D721Med (cell line): ENCODE data around the gene SGIP1.

Source experiments
- DNase-seq: peaks from one replicate; pipeline ENCODE4 v3.0.0; 2011; ENCODE audit warnings: low spot score; ENCODE audit not compliant: insufficient read length
- FAIRE-seq: peaks from 2 replicates; lab custom pipeline; 2011; peaks lifted over from hg19 to GRCh38; lab: Jason Lieb, UNC
- TF ChIP-seq, protein P1 (sequence below): IDR thresholded peaks from 2 replicates; pipeline ENCODE4 v1.5.1; 2012; ENCODE audit warnings: mild to moderate bottlenecking, control low read depth; ENCODE audit not compliant: insufficient read depth; ENCODE audit errors: missing control alignments

Gene SGIP1

DNA sequence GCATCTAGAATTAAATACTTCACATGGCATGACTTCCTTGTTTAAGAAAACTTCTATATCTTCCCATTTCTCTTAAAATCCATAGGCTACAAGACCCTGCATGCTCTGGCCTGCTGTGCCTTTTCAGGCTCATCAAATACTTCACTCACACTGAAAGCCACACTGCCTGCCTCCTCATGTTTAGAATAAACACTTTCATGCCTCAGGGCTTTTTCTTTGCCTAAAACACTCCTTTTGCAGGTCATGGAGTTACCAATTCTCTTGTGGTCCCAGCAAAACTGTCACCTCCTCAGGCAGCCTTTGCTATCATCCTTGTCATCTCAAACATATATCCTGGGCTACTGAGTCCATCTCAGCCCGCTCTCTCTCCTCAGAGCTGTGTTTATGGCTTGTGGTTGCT lies 5.5 kb downstream of the SGIP1 start:
- DNase-seq (no peak), FAIRE-seq (no peak)
- TF ChIP-seq, protein P1, sequence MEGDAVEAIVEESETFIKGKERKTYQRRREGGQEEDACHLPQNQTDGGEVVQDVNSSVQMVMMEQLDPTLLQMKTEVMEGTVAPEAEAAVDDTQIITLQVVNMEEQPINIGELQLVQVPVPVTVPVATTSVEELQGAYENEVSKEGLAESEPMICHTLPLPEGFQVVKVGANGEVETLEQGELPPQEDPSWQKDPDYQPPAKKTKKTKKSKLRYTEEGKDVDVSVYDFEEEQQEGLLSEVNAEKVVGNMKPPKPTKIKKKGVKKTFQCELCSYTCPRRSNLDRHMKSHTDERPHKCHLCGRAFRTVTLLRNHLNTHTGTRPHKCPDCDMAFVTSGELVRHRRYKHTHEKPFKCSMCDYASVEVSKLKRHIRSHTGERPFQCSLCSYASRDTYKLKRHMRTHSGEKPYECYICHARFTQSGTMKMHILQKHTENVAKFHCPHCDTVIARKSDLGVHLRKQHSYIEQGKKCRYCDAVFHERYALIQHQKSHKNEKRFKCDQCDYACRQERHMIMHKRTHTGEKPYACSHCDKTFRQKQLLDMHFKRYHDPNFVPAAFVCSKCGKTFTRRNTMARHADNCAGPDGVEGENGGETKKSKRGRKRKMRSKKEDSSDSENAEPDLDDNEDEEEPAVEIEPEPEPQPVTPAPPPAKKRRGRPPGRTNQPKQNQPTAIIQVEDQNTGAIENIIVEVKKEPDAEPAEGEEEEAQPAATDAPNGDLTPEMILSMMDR: no peak

DNA sequence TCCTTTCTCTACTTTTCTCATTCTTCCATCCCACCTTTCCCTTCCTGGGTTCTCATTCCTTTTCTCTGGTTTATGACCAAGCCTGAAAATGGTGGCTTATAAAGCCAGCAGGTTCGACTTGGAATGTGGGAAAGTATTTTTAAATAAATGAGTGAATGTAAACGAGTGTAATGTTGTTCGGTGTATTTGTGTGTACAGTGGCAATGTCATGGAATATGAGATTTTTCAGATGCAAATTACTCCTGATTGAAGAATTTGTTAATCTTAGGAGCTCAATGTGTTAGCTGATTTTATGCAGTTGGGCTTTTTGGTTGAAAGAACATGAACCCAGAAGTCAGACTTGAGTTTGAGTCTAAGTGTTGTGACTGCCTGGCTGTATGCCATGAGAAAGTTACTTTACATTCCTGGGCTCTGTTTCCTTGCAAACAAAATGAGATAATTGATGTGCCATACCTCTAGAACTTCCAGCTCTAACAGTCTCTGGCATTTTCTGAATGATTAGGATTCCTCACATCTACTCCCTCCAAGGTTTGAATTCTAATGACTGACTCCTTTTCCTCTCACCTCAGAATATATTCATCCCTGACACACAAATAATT lies 6.6 kb downstream of the SGIP1 start:
- no peak for FAIRE-seq
- no peak for DNase-seq
- TF ChIP-seq, protein P1: no peak

DNA sequence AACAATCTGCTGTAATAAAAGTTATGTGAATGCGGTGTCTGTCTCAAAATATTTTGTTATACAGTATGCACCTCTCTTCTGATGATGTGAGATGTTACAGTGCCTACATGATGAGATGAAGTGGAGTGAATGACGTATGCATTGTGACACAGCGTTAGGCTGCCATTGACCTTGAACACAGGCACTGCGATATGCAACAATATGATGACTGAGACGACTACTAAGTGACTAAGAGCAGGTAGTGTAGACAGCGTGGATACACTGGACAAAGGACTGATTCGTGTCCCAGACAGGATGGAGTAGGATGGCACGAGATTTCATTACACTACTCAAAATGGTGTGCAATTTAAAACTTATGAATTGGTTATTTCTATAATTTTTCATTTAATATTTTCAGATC lies 8.4 kb downstream of the SGIP1 start:
- peak; percentile 66 for FAIRE-seq
- TF ChIP-seq, protein P1: no peak
- DNase-seq: no peak

DNA sequence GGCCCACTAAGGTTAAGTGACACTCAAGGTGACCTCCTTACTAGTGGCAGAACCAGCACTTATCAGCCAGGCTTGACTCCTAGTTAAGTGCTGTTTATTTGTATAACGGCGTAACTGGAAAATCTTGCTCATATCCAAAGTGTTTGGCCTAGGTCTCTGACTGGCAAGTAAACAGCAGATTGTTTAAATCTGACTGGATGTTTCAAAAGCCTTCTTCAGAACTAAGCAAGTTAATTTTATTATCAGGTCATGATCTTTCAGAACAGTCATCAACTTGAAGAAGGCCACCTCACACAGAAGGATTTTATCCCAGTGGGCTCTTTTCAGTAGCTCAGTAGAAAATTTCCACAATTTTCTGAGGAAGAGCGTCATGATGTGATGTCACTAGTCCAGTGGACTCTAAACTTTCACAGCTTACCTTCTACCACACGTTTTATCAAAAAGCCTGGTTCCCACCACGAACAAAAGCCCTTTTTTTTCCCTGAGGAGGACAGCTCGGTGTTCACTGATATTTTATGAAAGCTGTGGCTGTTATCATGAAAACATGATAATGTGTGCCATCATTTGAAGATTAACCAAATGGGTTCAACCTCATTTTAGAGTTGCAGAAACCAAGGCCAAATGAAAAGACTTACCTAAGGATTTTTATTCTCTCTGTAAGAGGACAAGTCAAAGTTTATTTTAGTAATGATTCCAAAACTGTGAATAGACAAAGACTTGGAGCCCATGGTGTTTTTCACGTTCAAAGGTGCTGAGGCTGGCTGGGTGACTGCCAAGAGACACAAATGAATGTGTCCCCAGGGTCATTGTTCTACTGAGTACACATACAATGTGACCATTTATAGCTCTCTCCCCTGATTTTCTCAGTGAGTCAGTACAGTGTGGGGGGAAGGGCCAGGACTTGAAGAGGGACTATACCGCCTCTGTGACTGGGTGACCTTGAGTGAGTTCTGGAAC lies 9.1 kb downstream of the SGIP1 start:
- TF ChIP-seq, protein P1: no peak
- no peak for DNase-seq
- no peak for FAIRE-seq

DNA sequence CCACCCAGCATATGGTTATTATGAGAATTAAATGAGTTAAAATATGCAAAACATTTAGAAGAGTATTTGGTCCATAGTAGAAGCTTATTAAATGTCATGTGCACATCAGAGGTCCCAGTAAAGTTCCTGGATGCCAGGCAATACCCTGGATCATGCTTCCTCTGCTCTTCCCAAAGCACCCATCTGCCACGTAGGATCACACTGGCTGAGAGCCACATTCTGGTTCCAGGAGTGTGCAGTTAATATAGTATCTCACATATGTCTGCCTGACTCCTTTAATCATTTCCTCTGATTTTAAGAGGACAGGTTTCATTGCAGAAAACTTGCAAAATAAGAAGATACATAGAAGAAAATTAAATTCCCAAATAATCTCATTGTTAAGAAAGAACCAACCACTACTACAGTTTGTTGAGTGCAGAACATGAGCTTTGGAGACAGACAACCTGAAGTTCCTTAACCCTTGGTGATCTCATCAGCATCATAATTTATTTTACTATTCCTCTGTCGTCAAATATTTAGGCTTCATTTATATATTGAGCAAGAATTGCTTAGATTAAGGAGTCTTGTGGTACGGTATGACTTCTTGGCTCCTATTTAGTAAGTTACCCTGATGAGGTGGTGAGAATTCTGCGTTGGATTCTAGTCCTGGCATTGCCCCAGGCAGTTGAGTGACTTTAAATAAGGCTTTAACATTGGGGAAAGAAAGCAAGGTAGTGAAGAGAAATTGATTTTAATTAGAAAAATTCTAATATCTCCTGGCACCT lies 12.3 kb downstream of the SGIP1 start:
- FAIRE-seq (no peak), DNase-seq (no peak)
- TF ChIP-seq, protein P1: no peak

DNA sequence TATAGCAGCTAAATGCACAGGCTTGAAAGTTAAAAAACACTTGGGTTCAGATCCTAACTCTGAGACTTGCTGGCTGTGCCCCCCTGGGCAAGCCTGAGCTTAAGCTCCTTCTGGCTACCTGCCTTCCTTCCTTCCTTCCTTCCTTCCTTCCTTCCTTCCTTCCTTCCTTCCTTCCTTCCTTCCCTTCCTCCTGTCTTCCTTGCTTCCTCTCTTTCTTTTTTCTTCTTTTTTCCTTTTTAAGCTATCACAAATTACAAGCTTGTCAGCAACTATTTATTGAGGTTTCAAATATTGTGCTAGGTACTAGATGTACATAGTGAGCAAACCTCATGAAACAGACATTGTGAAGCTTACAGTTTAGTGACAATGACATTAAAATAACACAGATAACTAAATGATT lies 15.1 kb downstream of the SGIP1 start:
- TF ChIP-seq, protein P1: no peak
- FAIRE-seq (peak; percentile 69), DNase-seq (no peak)
